HUDEP-2 (cell line): ENCODE data around the gene UBE2E2.
"Not testable (repeated sequence)": the region's sequence is repeated elsewhere in the genome, so short reads cannot be mapped to it uniquely, and the experiment has no call there.

Experiments used
- DNase-seq, 76 experiments: peaks; one replicate each; lab custom pipeline; 2025; ENCODE audit not compliant: unreplicated experiment in 76 of 76; lab: John Stamatoyannopoulos, UW

Gene UBE2E2

DNA sequence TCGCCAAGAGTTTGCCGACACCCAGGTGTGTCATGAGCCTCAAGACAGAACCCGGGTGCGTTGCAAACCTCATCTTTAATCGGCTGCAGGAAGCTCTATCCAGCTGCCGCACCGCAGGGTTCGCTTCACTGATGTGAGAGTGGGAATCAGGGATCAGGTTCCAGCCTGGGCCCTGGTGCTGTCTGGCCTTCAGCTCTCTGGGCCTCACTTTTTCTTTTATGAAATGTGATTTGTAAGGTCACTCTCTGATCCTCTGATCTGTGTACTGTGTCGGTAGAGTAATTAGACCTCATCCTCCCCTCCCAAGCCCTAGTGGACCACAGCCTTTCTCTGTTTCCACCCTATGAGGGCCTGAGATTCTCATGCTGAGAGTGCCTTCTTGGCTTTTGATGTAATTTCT, 399.8 kb downstream of the UBE2E2 start:
- DNase-seq = no peak

DNA sequence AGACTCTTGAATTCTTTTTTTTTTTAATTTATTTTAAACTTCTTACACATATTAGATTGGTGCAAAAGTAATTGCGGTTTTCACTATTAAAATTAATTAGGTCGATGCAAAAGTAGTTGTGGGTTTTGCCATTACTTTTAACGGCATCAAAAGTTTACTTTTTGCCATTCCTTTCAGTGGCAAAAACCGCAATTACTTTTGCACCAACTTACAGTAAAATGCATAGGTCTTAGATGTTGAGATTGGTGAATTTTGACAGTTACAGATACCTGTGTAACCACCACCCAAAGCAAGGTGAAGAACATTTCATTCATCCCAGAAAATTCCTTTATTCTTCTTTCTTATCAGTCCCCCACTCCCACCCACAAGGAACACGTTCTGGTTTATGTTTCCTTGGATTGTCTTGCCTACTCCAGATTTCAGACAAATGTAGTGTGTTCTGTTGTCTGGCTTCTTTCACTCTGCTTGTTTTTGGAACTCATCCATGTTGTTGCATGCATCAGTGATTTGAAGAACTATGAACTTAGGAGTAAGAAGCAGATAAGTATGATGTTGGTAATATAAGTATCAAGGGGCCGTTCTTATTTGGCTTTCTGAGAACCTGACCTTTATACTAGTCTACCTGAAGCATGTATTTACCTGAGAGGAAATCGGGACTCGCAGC, 404.2 kb downstream of the UBE2E2 start:
- DNase-seq = no peak

DNA sequence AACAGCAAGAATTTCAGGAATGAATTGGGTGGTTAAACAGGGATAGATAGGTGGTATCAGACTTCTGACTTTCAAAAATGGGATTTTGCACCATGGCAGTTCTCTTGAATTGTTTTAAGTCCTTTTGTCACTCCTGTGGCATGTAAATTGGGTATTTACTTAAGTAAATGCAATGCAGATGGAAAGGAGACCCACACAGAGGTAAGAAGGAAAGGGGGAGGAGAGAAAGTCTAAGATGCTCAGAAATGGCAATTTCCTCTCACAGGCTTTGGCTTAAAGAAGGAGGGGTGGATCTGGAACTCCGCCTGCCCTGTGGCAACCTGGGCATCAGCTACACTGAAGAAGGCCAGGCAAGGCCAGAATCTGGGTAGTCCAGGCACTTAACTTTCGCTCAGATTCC, 405.5 kb downstream of the UBE2E2 start:
- no peak for DNase-seq

DNA sequence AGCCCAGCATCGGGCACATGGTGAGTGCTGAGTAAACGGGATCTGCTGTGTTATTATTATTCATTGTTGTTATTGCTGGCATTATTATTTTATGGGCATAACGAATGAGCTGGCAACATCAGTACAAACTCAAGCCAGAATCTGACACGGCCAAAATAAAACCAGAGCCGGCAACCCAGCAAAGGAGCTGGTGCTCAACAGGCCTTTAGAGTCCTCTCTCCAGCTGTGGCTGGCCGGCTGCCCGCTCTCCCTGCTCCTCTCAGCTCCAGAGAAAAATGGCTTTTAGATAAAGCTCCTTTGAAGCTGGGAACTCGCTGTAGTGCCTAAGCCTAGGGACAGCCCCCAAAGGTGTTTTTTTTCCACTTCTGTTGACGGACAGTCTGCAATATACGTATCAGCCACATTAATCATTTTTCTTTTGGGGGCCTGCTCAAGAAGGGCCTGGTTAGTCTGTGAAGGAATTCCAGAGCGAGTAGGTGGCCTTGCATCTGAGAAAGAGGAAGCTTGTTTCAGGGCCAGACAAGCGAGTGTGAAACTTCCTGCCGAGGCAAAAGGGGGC, 408.7 kb downstream of the UBE2E2 start:
- DNase-seq = no peak

DNA sequence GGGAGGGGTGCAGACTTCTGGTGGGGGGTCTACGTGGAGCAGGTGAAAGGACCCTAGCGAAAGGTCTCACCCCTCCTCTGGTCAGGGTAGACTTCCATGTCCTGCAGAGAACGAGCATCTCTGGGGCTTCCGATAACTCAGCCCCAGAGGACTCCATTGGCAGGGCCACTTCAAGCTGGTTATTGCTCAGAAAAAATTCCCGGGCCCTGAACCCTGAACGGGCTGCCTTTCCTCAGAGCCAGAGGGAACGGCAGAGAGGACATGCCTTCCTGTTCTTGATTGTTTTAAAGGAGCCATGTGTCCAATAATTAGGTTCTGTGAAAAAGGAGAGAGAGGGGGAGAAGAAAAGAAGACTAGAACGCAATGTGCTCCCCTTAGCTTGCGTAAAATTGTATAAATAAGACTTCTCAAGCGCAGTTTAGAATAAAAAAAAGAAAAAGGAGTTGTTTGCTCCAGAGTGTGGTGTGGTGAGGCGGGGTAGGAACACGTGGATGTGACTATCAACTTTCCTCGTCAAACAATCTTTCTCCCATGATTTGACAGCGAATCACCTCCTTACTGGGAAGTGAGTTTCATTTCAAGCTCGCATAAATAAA, 409.3 kb downstream of the UBE2E2 start:
- no peak for DNase-seq

DNA sequence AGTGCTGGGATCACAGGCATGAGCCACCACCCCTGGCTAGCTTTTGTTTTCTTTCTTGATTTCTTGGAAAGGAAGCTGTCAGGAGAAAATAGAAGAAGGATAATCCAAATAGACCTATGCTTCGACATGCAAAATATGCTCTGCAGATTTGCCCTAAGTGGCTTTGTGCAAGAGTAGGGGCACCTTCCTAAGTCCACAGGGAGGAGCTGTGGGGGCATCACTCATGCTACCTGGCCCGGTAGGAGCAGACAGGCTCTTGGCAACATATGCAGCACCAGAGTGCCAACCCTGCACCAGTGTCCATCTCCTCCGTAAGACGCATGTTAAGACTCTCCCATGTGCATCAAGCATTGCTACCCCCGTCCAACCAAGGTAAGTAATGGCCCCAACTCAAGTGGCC, 411.9 kb downstream of the UBE2E2 start:
- no peak for DNase-seq

DNA sequence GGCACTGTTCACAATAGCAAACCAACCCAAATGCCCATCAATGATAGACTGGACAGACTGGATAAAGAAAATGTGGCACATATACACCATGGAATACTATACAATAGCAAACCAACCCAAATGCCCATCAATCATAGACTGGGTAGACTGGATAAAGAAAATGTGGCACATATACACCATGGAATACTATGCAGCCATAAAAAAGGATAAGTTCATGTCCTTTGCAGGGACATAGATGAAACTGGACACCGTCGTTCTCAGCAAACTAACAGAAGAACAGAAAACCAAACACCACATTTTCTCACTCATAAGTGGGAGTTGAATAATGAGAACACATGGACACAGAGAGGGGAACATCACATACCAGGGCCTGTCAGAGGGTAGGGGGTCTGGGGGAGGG, 415.3 kb downstream of the UBE2E2 start:
- DNase-seq = not testable (repeated sequence)

DNA sequence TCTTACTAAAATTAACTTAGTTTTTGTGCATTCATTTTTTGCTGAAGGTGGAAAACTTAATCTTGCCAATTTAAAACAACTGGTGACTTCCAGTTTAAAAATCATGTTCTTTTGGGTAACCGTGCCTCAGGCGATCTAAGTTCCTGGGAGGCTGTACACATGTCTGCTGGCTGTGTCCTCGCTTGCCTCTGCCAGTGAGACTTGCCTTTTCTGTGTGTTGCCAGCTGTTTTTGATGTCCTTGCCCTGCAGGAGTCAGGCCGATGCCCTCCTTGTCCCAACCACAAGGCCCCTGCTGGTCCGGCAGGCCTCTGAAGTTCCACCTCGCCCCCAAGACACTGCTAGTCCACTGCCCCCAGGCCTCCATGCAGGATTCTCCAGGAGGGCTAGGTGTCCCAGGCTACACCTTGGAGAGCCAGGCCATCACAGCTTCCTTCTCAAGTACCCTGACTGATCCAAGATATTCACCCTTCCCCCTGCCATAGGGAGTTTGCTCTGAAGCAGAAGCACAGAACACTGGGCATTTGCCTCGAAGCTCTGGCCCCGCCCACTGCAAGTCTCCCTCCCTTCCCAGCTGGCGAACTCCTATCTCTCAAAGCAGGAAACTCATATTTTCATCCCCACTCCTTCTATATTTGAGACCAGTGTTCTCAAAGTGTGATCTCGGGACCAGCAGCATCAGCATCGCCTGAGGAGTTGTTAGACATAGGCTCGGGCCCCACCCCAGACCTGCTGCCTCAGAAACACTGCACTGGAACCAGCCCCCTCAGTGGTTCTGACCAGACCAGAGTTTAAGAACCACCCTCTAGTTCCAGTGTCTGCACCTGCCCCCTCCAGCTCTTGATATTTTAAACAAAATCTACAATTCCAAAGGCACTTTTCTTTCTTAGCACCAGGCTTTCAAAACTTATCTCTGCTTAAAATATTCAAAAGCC, 416.8 kb downstream of the UBE2E2 start:
- no peak for DNase-seq

DNA sequence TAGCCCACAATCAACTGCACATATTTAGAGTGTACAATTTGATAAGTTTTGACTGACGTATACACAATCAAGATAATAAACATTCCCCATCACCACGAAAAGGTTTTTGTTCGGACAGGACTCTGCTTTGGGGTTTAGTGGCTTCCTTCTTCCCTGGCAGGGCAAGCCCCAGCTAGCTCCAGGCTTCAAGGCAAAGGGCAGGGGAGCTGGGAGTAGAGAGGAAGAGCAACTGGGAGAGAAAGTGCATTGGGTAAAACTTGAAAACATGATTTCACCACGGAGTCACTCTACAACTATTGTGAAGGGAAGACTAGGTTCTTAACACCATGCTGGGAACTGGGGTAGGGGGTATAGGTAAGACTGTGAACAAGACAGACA, 417.5 kb downstream of the UBE2E2 start:
- no peak for DNase-seq

DNA sequence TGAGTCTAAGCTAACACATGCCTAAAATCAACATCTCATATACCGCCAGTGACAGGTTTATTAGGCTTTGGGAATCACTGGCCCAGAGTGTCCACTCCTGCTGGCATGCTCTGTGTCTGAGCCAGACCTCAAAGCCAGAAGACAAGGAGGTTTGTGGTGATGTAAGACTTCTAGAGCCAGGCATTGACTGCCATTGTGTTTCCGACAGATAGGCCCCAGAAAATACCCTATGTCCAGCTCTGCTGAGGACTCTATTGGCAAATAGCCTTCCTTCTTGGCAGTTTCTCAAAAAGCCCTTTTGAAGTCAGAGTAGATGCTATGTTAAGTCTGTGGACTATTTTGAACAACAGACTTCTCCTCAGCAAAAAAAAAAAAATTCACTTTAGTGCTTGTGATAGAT, 420.7 kb downstream of the UBE2E2 start:
- no peak for DNase-seq

DNA sequence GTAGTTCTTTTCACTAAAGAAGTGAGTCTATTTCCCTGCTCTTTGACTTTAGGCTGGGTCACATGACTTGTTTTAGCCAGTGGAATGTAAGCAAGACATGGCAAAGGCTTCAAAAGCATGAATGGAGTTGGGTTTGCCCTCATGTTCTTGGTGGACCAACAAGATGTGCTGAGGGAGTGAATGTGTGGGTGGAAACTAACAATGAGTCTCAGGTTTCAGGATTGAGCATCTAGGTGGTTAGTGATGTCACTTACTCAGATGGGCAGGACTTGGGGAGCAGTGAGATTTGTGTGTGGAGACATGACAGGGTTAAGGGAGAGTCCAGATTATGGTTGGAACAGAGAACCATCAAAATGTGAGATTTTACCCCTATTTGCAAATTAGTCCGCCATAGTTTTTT, 421.2 kb downstream of the UBE2E2 start:
- no peak for DNase-seq

DNA sequence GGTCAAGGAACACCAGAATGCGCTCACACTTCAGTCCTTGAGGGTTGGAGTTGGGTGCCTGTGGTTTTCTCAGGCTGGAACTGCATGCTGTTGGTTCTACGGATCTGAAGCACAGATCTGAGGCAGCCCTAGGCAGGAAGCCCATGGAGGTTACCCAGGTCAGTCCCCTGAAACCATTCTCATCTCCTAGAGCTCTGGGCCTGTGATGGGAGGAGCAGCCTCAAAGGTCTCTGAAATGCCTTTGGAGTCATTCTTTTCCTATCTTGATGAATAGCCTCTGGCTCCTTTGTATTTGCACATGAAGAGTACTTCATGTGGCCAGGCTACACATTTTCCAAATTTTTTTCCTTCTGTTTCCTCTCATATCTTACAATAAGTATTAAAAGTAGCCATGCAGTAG, 423.3 kb downstream of the UBE2E2 start:
- DNase-seq = no peak

DNA sequence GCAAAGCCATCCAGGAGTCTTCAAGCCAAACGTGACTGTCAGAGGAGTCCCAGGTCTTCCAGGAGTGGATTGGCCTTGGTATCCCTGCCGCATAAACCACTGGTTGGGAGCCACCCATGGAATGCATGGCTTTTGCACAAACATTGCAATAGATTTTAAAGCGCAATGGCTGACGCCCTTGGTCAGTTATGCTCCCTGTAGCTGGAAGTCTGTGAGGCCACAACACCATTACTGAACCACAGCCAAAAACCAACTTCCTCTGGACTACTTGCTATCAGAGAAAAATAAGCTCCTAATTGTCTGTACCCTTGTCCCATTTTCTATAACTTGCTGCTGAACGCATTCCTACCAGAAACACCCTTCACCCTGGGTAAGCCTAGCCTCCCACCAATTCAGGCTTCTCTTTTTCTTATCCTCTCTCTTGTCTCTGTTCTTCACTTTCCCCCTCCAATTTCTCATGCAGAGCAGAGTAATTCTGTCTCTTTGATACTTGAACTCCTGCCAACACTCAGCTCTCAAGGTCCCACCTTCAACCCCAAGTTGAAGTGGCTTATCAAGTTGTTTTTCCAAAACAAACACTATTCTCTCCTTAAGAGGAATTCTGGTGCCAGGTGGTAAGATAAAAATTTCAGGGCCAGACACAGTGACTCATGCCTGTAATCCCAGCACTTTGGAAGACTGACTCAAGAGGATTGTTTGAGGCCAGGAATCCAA, 426.2 kb downstream of the UBE2E2 start:
- no peak for DNase-seq

DNA sequence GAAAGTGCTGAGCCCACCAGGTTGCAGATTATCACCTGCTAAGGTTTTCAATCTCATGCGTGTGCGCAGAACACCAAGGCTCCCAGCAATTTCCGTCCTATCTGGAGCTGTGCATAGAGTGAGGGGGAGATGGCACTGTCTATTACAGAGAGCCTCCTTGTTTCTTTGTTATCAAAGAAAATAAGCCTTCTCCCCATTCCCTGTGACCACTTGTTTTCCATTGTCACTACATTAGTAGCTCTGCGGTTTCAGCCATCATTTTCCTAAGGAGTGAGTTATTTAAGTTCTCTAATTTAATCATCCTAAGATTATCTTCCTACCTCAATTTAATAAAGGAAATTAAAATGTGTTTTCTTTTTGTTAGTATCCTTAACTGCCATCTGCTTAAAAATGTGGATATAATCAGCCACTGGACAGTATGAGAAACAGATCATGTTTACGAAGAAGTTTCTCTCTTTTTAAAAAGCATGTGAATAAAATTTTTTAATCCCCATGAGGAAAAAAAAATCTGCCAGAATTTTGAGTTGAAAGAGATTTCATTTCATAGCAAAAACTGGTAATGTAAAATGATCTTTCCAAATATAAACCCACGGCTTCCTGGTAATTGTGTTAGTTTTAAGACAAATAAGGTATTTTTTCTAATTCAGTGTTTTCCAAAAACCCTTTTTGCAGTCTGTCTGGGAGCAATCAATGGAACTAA, 430.3 kb downstream of the UBE2E2 start:
- DNase-seq = no peak

DNA sequence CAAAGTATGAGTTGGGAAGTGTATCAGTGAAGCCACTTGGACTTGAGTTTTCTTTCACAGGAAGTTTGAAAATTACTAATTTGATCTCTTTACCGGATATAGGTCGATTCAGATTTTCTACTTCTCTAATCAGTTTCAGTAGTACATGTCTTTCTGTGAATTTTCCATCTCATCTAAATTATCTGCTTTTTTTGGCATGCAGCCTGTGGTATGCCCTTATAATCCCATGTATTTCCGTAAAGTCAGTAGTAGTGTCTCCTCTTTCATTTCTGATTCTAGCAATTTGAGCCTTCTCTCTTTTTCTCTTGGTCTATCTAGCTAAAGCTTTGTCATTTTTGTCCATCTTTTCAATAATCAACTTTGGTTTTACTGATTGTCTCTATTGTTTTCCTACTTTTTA, 434.2 kb downstream of the UBE2E2 start:
- no peak for DNase-seq

DNA sequence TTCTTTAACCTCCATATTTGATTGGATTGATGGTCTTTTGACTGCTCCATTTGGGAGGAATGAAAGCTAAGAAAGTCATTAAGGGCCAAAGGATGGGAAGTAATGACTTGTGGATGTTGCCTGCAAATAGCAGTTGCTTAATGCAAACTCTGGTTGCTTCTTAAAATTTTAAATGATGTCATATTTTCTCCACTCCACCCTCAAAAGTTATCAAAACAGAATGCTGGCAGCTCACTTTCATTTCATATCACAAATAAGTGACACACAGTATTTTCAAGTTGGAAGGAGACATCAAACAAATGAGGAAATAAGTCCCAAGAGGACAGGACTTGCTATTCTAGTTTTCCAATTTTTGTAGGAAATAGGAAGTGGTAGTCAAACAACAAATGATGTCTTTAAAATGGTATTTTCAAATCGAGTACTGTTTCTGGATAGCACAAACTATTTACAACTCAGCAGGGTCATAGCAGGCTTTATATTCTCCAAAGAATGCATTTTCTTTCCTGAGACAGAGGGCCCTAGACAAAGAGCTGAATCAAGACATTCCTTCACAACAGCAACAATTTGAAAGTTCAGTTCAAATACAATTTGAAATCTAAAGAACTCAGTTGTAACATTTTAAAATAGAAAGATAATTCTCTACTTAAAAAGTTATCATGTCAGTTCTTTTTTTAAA, 437.5 kb downstream of the UBE2E2 start:
- DNase-seq = no peak
